Superior temporal gyrus (tissue), 1 donor: Measurements from ENCODE around the gene FYN.
A peak's percentile ranks its signal among the peaks of the same experiment; 100 is the strongest.

Source experiments
- DNase-seq: peaks from one replicate; pipeline ENCODE4 v3.0.0-alpha.2; 2016; ENCODE audit errors: extremely low spot score

Gene FYN

GRCh38 chr6:111725446-111726112 lies 147.7 kb downstream of the FYN start:
- DNase-seq = no peak

- no peak for DNase-seq
Observed at GRCh38 chr6:111724505-111724904, 148.7 kb downstream of the FYN start.

- no peak for DNase-seq
Observed at GRCh38 chr6:111724039-111724438, 149.2 kb downstream of the FYN start.

GRCh38 chr6:111723412-111723970 lies 149.8 kb downstream of the FYN start:
- DNase-seq = no peak

- DNase-seq = no peak
Observed at GRCh38 chr6:111722179-111722731, 151.0 kb downstream of the FYN start.

GRCh38 chr6:111721753-111722154 lies 151.5 kb downstream of the FYN start:
- DNase-seq = no peak

GRCh38 chr6:111720931-111721496 lies 152.2 kb downstream of the FYN start:
- no peak for DNase-seq

- DNase-seq = no peak
Observed at GRCh38 chr6:111718990-111719389, 154.3 kb downstream of the FYN start.

GRCh38 chr6:111718326-111718725 lies 154.9 kb downstream of the FYN start:
- no peak for DNase-seq

GRCh38 chr6:111717621-111718020 lies 155.6 kb downstream of the FYN start:
- no peak for DNase-seq

GRCh38 chr6:111716325-111716724 lies 156.9 kb downstream of the FYN start:
- no peak for DNase-seq

- peak; percentile 36 for DNase-seq
Observed at GRCh38 chr6:111715321-111715720, 157.9 kb downstream of the FYN start.

GRCh38 chr6:111714416-111715270 lies 158.6 kb downstream of the FYN start:
- DNase-seq = no peak

- no peak for DNase-seq
Observed at GRCh38 chr6:111713811-111714210, 159.4 kb downstream of the FYN start.

GRCh38 chr6:111713236-111713635 lies 160.0 kb downstream of the FYN start:
- no peak for DNase-seq

- no peak for DNase-seq
Observed at GRCh38 chr6:111711984-111712752, 161.1 kb downstream of the FYN start.

- peak; percentile 73 for DNase-seq
Observed at GRCh38 chr6:111711476-111711875, 161.8 kb downstream of the FYN start.

GRCh38 chr6:111710911-111711310 lies 162.3 kb downstream of the FYN start:
- DNase-seq = no peak

- DNase-seq = peak; percentile 71
Observed at GRCh38 chr6:111710439-111710838, 162.8 kb downstream of the FYN start.

GRCh38 chr6:111709615-111710398 lies 163.4 kb downstream of the FYN start:
- peak; percentile 94 for DNase-seq

- no peak for DNase-seq
Observed at GRCh38 chr6:111709201-111709600, 164.1 kb downstream of the FYN start.
